ENCODE data around the gene MYCBPAP. TPM values are rescaled to one million over a fixed set of nuclear protein-coding genes. Genes with fewer than 3 reads are reported as not detected.

MYCBPAP gene
- total RNA-seq, 4 donors from 2014 or later = not detected

DNA sequence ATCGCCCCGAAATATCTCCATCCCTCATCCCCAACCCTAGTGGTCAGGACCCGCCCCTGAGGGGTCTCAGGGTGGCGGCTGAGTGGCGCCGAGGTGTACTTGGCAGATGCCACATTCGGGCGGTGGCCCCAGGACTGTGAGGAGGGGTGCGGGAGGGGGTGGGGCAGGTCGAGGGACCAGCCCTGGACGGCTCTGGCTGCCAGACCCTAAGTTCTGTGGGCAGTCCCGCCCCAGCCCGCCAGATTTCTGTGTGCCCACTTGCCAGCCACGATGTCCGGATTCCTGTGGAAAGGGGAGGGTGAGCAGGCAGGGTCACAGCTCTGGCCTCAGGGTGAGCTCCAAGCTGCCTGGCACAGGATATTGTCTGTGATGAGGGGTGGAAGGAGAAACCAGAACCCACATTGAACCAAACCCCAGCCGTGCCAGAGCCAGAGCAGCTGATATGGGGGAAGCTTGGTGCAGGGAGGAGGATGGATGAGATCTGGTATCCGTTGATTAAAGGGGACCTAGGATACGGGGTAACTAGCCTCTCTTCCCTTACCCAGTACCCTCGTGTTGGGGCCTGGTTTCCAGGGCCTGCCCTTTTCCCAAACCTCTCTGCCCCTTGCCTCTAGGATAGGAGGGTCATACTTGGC lies 38.5 kb upstream of the MYCBPAP start:
- ATAC-seq = no peak
- Histone ChIP-seq H3K4me1 (peaks cover 49 to 58% of the 10 kb centered on the region in 2 donors), H3K27ac (peak overlapping the region; percentile 60 to 82 (median 73)), H3K4me3 (peak overlapping the region in 3 of 4 donors; percentile 38 to 59 (median 50)), H3K27me3 (no peaks in the 10 kb centered on the region), H3K9me3 (no peaks in the 10 kb centered on the region), H3K36me3 (no peaks in the 10 kb centered on the region)
- intact Hi-C loops (cut with DNase I; ENCODE audit: low total_unique reads) = loop anchor here (10.0 kb wide), 1 partner anchor 485 kb away; no protein-coding TSS in a partner anchor
- in situ Hi-C loops (cut with MboI; ENCODE audit: low sequenced_read_pairs in 4 of 4) = loop anchor here in 1 of 4 donors (10.0 kb wide), 1 partner anchor 45 kb away; the partner anchor contains the start of gene ACSF2
- TF ChIP-seq CTCF (IDR thresholded peaks at IDR 0.05 in 4 of 5, conservative IDR thresholded peaks at IDR 0.05 in 1 of 5) = no peak
- TF ChIP-seq POLR2A (IDR thresholded peaks at IDR 0.05) = no peak
- DNase-seq = peak in 1 of 2 donors; percentile 2

GRCh38 chr17:50470426-50470825 lies 37.8 kb upstream of the MYCBPAP start:
- Histone ChIP-seq H3K4me1 (peaks cover 49 to 58% of the 10 kb centered on the region in 2 donors), H3K4me3 (no peak overlapping the region), H3K27ac (peak overlapping the region; percentile 60 to 82 (median 73)), H3K36me3 (no peaks in the 10 kb centered on the region), H3K27me3 (no peaks in the 10 kb centered on the region), H3K9me3 (no peaks in the 10 kb centered on the region)
- intact Hi-C loops (cut with DNase I; ENCODE audit: low total_unique reads) (loop anchor here (10.0 kb wide), 1 partner anchor 484 kb away; no protein-coding TSS in a partner anchor), in situ Hi-C loops (cut with MboI; ENCODE audit: low sequenced_read_pairs in 4 of 4) (loop anchor here in 1 of 4 donors (10.0 kb wide), 1 partner anchor 46 kb away; the partner anchor contains the start of gene ACSF2)
- peak in 1 of 2 donors; percentile 3 for ATAC-seq
- peak in 1 of 2 donors; percentile 6 for DNase-seq
- TF ChIP-seq CTCF (IDR thresholded peaks at IDR 0.05 in 4 of 5, conservative IDR thresholded peaks at IDR 0.05 in 1 of 5) (no peak), POLR2A (IDR thresholded peaks at IDR 0.05) (no peak)

- in situ Hi-C loops (cut with MboI; ENCODE audit: low sequenced_read_pairs in 4 of 4) = loop anchor here in 1 of 4 donors (10.0 kb wide), 1 partner anchor 46 kb away; the partner anchor contains the start of gene ACSF2
- Histone ChIP-seq H3K27me3 (no peaks in the 10 kb centered on the region), H3K4me1 (peaks cover 46 to 58% of the 10 kb centered on the region in 2 donors), H3K27ac (peak overlapping the region; percentile 60 to 82 (median 73)), H3K36me3 (no peaks in the 10 kb centered on the region), H3K4me3 (no peak overlapping the region), H3K9me3 (no peaks in the 10 kb centered on the region)
- TF ChIP-seq POLR2A (IDR thresholded peaks at IDR 0.05) = no peak
- no peak for TF ChIP-seq CTCF (IDR thresholded peaks at IDR 0.05 in 4 of 5, conservative IDR thresholded peaks at IDR 0.05 in 1 of 5)
- ATAC-seq (peak in 1 of 2 donors; percentile 11), DNase-seq (peak in 1 of 2 donors; percentile 17)
- intact Hi-C loops (cut with DNase I; ENCODE audit: low total_unique reads) = loop anchor here (10.0 kb wide), 1 partner anchor 484 kb away; no protein-coding TSS in a partner anchor
Observed at GRCh38 chr17:50471009-50471905, 37.0 kb upstream of the MYCBPAP start.

- ATAC-seq (peak in 1 of 2 donors; percentile 3), DNase-seq (peak in 1 of 2 donors; percentile 2)
- peaks cover 43 to 54% of the 10 kb centered on the region in 2 donors for H3K4me1 ChIP-seq
- TF ChIP-seq POLR2A (IDR thresholded peaks at IDR 0.05) (no peak), CTCF (IDR thresholded peaks at IDR 0.05 in 4 of 5, conservative IDR thresholded peaks at IDR 0.05 in 1 of 5) (no peak)
- no peaks in the 10 kb centered on the region for H3K36me3 ChIP-seq
- peak overlapping the region; percentile 60 to 82 (median 73) for H3K27ac ChIP-seq
- H3K9me3 ChIP-seq = no peaks in the 10 kb centered on the region
- intact Hi-C loops (cut with DNase I; ENCODE audit: low total_unique reads) (loop anchor here (10.0 kb wide), 1 partner anchor 483 kb away; no protein-coding TSS in a partner anchor), in situ Hi-C loops (cut with MboI; ENCODE audit: low sequenced_read_pairs in 4 of 4) (loop anchor here in 1 of 4 donors (10.0 kb wide), 1 partner anchor 47 kb away; the partner anchor contains the start of gene ACSF2)
- H3K27me3 ChIP-seq = no peaks in the 10 kb centered on the region
- H3K4me3 ChIP-seq = no peak overlapping the region
Observed at GRCh38 chr17:50472286-50472685, 36.0 kb upstream of the MYCBPAP start.
